Glomerular visceral epithelial cell (primary cell): ENCODE results near the gene PTCHD1.

Experiments used
- DNase-seq: peaks from one replicate; pipeline ENCODE4 v3.0.0-alpha.2; 2016; ENCODE audit errors: extremely low spot score

PTCHD1 gene

DNA sequence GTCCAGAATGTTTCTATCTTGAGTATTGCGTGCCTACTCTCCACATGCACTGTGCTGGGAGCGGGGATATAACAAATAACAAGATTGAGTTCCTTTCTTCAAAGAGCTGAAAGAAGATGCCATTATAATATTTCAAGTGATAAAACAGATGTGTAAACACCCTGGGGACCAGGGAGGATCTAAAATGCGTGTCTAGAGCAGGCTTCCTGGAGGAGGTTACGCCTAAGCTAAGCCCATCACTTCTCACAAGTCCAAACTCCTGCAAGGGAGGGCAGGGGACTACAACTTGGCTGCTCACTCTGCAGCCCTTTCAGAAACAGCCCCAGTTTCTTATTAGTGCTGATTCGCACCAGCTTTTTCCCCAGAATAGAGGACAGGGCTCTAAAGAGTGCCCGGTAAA lies 21.5 kb downstream of the PTCHD1 start:
- DNase-seq = no peak

- no peak for DNase-seq
These were observed 29.8 kb downstream of the PTCHD1 start for GRCh38 chrX:23364416-23364815.

DNA sequence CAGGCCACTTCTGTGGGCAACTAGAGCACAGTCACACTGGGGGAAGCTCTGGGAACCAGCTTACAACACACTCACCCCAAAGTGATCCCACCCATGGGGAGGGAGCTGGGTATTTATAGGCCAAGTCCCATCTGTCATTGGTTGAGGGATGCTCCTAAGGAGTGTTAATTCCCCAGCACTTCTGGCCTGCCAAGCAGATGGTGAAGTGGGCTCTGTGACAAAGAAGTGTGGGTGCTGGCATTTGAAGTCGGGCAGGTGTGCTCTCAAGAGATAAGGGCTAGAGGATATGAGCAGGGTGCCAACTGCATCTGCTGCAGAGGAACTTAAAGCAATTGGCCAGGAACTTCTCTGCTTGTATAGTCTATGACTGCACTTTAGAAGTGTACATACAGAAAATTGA lies 30.9 kb downstream of the PTCHD1 start:
- no peak for DNase-seq

GRCh38 chrX:23366914-23367313 lies 32.3 kb downstream of the PTCHD1 start:
- DNase-seq = no peak

DNA sequence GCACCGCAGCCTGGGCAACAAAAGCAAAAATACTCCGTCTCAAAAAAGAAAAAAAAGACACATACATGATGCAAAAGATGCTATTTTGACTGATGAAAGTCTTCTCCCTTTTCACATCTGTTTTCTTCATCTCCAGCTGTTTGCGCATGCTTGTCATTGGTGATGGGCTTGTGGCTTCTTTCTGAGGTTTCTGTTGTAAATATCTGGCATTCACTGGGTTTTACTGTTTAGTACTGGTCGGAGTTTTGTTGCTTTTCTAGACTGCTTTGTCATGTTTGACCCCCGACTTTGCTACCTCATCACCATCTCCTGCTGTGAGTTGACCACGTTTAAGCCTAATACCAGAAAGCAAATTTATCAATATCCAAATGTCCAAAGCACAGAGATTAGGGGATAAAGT lies 34.4 kb downstream of the PTCHD1 start:
- DNase-seq = no peak

DNA sequence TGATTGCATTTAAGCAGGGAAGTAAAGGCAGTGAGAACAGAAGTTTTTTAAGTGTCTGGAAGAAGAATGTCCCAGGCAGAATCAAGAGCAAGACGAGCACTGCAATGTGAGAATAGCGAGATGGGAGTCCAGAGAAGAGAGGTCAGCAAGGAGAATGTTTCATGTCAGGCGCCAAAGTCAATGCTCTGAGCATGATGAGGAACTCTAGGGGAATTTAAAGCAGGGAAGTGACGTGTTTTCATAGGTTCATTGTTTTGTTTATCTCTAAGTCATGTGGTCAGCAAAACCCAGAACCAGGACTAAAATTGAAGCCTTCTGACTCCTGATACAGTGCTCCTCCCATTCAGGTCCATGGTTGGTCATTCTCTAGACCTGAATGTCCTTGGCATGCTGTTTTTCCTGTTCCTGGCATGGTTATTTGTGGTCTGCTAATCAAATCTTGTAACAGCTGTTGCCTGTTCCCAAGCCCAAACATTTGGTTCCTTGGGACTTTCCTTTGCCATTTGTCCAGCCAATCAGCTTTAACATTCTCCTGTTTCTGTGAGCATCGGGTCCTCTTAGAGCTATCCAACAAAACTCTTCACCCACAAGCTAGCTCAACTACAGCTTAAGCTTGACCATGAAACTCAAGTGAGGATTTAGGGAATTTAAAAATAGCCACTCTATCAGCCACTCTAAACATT lies 37.7 kb downstream of the PTCHD1 start:
- DNase-seq = no peak

- DNase-seq = peak; percentile 68
These were observed 38.6 kb downstream of the PTCHD1 start for GRCh38 chrX:23373129-23373804.

- DNase-seq = no peak
These were observed 39.6 kb downstream of the PTCHD1 start for GRCh38 chrX:23374291-23374690.

GRCh38 chrX:23376581-23376980 lies 41.9 kb downstream of the PTCHD1 start:
- no peak for DNase-seq

DNA sequence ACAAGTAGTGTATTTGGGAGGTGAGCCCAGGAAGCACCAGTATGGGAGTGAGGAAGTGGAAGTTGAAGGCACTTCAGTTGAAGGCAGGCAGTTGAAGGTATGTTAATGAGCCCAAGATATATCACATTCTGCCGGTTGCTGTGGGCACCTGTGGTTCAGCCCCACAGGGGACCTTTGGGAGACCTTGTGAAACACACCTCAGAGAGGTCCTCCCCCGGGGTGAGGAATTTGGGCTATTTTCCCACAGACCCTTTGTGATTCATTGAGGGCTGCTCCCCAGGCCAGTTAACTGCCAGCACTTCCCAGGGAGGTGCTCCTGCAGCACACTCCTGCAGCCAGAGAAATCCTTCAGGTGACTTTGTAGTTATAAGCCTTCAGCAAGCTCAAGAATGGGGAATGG lies 45.9 kb downstream of the PTCHD1 start:
- no peak for DNase-seq

DNA sequence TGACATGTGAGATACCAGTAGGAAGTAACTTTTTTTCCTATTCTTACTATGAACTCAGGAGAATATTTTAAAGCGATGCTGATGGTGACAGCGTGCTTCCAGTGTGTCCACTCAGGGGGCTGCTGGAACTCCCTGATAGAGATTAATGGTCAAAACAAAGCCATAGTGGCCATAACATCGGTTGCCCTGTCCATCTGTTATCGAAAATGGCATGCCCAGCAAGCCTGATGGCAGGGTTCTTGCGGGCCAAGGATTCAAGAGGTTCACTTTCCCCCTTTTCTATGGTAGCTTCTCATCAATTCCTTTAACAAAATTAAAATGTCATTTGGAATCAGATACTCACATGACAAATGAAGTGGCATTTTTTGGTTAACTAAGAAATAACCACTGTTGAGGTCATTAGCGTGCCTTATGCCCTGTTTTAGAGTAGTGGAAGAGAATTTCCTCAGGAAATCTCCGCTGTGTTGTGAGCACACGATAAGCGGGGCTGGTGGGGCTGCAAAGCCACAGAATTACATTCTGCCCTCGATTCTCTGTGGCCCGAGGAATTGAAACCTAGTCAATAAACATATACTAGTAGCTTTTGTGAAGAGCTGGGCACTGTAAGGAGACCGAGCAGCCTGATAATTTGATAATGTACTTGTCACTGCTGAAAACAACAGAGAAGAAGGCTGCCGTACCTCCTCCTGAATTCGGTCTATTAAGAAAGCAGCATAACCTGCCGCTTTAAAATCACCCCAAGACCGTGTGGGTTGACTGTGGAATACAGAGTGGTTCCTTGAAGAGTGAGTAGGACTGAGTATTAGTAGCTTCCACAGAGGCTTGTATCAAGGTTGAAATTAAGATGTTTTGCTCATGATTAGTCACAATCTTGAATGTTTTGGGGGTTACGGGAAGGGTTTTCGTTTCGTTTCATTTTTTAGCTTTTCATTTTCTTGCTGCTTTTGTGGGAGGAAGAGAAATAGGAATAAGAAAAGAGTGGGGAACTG lies 46.7 kb downstream of the PTCHD1 start:
- DNase-seq = no peak

DNA sequence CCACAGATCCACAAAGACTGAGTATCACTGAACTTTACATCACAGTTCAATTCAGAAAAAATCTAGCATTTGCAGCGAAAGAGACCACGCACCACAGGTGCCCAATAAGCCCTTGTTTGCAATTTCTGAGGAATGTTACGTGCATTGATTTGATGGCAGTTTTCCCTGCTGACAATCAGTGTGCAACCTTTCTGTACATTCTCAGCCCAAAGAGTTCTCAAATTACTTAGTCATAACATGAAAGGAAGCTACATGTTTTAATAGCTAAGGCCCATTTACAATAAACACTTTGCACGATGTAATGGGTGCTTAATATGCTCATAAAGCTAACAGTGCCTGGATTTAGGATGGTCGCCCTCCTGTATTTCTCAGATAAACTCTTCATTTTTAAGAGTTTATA lies 47.9 kb downstream of the PTCHD1 start:
- no peak for DNase-seq

- DNase-seq = no peak
These were observed 48.8 kb downstream of the PTCHD1 start for GRCh38 chrX:23383411-23383810.

DNA sequence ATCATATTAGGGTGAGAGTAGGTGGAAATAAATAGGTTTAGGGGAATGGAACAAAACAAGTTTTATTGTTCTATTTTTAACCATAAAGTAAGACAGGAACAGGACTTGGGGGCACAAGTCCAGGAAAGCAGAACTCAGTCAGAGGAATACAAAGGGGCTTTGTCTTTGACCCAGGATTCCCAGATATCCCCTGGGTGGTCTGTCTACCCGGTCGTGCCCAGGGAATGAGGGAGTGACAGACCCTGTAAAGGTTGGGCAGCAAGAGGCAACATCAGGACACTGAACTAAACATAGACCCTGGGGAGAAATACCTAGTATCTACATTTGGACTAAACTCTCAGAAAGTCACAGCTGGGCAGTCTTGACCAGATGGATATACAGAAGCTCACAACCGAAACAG lies 50.6 kb downstream of the PTCHD1 start:
- DNase-seq = no peak

- DNase-seq = no peak
These were observed 51.6 kb downstream of the PTCHD1 start for GRCh38 chrX:23386260-23386659.

- no peak for DNase-seq
These were observed 52.1 kb downstream of the PTCHD1 start for GRCh38 chrX:23386726-23387125.

GRCh38 chrX:23387550-23388184 lies 53.0 kb downstream of the PTCHD1 start:
- DNase-seq = no peak

GRCh38 chrX:23389196-23389792 lies 54.6 kb downstream of the PTCHD1 start:
- DNase-seq = no peak

GRCh38 chrX:23390979-23391378 lies 56.3 kb downstream of the PTCHD1 start:
- DNase-seq = no peak

DNA sequence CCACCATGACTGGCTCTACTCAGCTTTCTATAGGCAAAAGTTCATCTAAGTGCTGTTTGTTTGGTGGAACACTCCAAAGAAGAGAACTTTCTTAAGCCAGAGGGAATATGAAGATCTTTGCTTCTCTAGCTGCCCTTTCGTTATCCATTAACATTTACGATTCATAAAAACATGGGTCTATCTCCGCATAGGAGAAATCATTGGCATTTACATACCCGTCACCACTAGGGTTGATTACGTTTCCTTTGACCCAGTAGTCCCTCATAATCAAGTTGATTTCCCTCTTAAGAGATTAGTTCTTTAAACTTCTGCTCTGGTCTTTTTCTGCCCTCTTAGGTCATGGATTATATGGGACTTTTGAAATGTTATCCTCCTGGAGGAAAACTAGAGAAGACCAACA lies 57.5 kb downstream of the PTCHD1 start:
- DNase-seq = no peak

GRCh38 chrX:23394421-23394820 lies 59.8 kb downstream of the PTCHD1 start:
- peak; percentile 13 for DNase-seq

DNA sequence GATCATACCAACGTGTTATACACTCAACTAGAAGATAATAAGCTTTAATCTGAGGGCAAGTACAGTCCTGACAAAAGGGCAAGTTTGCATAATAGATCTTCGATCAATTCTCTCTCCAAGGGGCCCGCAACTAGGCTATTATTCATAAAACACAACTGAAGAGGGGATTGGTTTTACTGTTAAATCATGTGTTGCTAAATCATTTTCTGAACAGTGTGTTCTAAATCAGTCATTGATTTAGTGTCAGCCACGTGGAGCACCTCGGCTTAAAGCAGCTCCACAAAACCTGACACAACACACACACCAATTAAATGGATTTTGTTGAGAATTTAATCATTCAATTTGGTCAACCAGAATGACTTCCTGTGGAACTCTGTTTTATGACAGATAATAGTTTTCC lies 61.6 kb downstream of the PTCHD1 start:
- no peak for DNase-seq
